Naive B cell (primary cell): ENCODE measurements around the gene ZMYND15. TPM values are rescaled to one million over a fixed set of nuclear protein-coding genes. Genes with fewer than 3 reads are reported as not detected.

ENCODE experiments used
- ATAC-seq, 2 donors: fragments of 150-1000 bp; cut with Tn5 transposase; 2 replicates each; pipeline ENCODE4 v1.10.0; 2021; ENCODE audit warnings: low read depth in 2 of 2, mild to moderate bottlenecking in 2 of 2, moderate library complexity in 2 of 2
- DNase-seq: peaks from one replicate; pipeline ENCODE4 v3.0.0; 2022
- H3K27ac Mint-ChIP-seq, 6 donors: one replicate each; pipeline ENCODE4 v1.8.0; 2020 to 2022; ENCODE audit warnings: mild to moderate bottlenecking in 6 of 6, mixed read lengths in 6 of 6, moderate library complexity in 5 of 6, inconsistent platforms in 2 of 6
- H3K27me3 Mint-ChIP-seq, 3 donors: one replicate each; pipeline ENCODE4 v1.8.0; 2021 to 2022; ENCODE audit warnings: mixed read lengths in 3 of 3, mild to moderate bottlenecking in 1 of 3
- H3K36me3 Mint-ChIP-seq, 2 donors: one replicate each; pipeline ENCODE4 v1.8.0; 2020 to 2022; ENCODE audit warnings: mixed read lengths in 2 of 2, inconsistent platforms in 1 of 2, mild to moderate bottlenecking in 1 of 2
- H3K4me1 Mint-ChIP-seq, 3 donors: one replicate each; pipeline ENCODE4 v1.8.0; 2020 to 2022; ENCODE audit warnings: mixed read lengths in 3 of 3, inconsistent platforms in 1 of 3, mild to moderate bottlenecking in 1 of 3, moderate library complexity in 1 of 3
- H3K4me3 Mint-ChIP-seq, 8 donors: one replicate each; pipeline ENCODE4 v1.8.0; 2020 to 2022; ENCODE audit warnings: mild to moderate bottlenecking in 8 of 8, mixed read lengths in 8 of 8, moderate library complexity in 8 of 8, inconsistent platforms in 2 of 8
- H3K9me3 Mint-ChIP-seq, 7 donors: one replicate each; pipeline ENCODE4 v1.8.0; 2020 to 2022; ENCODE audit warnings: mixed read lengths in 7 of 7, mild to moderate bottlenecking in 5 of 7, inconsistent platforms in 2 of 7, moderate library complexity in 1 of 7
- polyA plus RNA-seq, 6 donors: library from polyadenylated mRNA; unstranded; fragments of 300-500 nt; fragmentation: Illumina TruSeq; gene quantifications; one replicate each; pipeline ENCODE4 v1.2.3, GENCODE V29; 2021; ENCODE audit warnings: low read depth in 6 of 6

Gene ZMYND15
- polyA plus RNA-seq, 6 donors from 2014 or later = 0.40 TPM; not detected in 5

DNA sequence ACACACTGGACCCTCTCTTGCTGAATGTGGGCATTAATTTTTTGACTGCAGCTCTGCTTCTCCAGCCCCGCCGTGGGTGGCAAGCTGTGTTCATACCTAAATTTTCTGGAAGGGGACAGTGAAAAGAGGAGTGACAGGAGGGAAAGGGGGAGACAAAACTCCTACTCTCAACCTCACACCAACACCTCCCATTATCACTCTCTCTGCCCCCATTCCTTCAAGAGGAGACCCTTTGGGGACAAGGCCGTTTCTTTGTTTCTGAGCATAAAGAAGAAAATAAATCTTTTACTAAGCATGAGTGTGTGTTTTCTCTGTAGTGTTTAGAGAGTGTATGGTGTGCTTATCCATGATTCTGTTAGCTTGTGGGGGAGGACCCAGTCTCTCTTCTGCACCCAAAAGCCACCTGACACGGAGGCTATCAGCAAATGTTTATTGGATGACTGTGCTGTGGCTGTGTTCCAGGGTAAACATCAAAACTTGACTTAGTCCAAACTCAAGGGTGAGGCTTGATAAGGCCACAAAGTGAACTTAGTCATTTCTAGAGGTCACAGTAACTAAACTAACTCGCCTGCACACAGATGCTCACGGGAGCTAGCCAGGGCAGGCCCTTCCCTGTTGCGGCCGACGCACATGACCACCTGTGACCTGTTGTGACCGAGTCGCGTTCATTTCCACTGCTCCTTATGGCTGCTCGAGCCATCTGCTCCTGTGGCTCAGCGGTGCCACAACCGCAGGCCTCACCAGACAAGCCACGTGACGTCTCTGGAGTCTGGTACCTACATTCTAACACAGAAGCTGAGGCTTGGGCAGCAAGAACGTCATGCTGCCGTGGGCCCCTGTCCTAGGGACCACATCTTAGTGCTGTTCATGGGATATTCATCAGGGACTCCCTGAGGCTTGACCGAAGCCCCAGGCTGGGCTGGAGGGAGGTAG is 18.2 kb upstream of the ZMYND15 start:
- Mint-ChIP-seq H3K9me3 (no peaks in the 10 kb centered on the region), H3K27me3 (no peaks in the 10 kb centered on the region), H3K27ac (peak overlapping the region in 1 of 6 donors; percentile 59), H3K36me3 (peaks cover 0 to 23% of the 10 kb centered on the region in 2 donors), H3K4me3 (no peak overlapping the region), H3K4me1 (peaks cover 12 to 15% (median 12%) of the 10 kb centered on the region in 3 donors)
- DNase-seq = no peak
- peak; percentile 30 to 65 for ATAC-seq

DNA sequence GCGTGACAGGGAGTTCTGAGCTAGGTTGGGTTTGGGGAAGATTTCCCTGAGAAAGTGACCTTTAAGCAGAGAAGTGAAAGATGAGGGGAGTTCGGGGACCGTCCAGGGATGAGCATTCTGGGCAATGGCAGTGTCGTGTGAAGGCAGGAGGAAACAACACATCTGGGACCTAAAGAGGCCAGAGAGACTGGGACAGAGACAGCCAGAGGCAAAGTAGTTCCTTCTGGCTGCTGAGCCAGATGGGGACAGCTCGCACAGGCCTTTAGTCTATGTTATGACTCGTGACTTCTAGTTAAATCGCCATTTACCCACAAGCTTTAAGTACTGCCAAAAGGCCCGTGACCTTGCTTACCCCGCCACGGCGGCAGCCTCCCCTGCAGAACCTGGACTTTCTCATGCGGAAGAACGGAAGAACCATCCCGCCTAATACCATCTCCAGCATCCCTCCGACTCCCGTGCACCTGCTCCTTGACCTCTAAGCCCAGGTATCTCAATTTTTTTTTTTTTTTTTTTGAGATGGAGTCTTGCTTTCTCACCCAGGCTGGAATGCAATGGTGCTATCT is 16.9 kb upstream of the ZMYND15 start:
- peaks cover 0 to 23% of the 10 kb centered on the region in 2 donors for H3K36me3 Mint-ChIP-seq
- ATAC-seq = no peak
- H3K27ac Mint-ChIP-seq = no peak overlapping the region
- H3K4me1 Mint-ChIP-seq = peaks cover 13 to 17% (median 15%) of the 10 kb centered on the region in 3 donors
- no peaks in the 10 kb centered on the region for H3K27me3 Mint-ChIP-seq
- no peak overlapping the region for H3K4me3 Mint-ChIP-seq
- no peaks in the 10 kb centered on the region for H3K9me3 Mint-ChIP-seq
- no peak for DNase-seq

DNA sequence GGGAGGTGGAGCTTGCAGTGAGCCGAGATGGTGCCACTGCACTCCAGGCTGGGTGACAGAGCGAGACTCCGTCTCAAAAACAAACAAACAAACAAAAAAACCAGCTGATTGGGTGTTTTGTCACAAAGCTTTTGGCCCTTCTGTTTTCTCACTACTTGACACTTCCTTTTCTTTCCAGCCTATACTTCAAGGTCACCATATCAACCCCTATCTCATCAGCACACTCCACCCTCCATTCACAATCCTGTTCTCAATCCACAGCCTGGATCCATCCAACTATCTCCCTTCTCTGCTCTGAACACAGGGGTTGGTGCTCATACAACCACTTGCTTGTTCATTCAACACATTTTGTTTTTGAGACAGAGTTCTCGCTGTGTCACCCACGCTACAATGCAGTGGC is 15.0 kb upstream of the ZMYND15 start:
- H3K4me3 Mint-ChIP-seq = no peak overlapping the region
- peak overlapping the region in 1 of 6 donors; percentile 88 for H3K27ac Mint-ChIP-seq
- DNase-seq (no peak), ATAC-seq (no peak)
- H3K36me3 Mint-ChIP-seq = peaks cover 0 to 14% of the 10 kb centered on the region in 2 donors
- no peaks in the 10 kb centered on the region for H3K9me3 Mint-ChIP-seq
- no peaks in the 10 kb centered on the region for H3K27me3 Mint-ChIP-seq
- H3K4me1 Mint-ChIP-seq = peaks cover 11 to 17% (median 13%) of the 10 kb centered on the region in 3 donors

DNA sequence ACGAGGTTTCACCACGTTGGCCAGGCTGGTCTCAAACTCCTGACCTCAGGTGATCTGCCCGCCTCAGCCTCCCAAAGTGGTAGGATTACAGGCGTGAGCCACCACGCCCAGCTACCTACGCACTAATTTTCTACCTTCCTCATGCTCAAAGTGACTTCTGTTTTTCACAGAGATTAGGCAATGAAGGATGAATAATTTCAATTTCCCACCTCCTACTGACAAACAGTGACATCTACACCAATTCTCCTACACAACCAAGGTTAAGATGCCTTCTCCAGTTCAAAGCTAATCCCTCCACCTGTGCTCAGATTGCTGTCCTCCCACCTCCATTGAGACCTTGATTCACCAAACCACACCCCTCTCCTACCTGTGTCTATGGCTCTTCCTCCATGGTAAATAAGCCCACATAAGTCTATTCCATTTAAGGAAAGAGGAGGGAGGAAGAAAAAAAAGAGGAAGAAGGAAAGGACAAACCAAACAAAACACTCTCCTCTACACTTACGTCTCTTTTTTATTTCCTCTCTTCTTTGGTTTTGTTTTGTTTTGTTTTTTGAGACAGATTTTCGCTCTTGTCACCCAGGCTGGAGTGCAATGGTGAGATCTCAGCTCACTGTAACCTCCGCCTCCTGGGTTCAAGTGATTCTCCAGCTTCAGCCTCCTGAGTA is 13.9 kb upstream of the ZMYND15 start:
- no peaks in the 10 kb centered on the region for H3K27me3 Mint-ChIP-seq
- no peaks in the 10 kb centered on the region for H3K9me3 Mint-ChIP-seq
- no peak overlapping the region for H3K4me3 Mint-ChIP-seq
- peak overlapping the region in 5 of 6 donors; percentile 1 to 71 (median 53) for H3K27ac Mint-ChIP-seq
- DNase-seq = no peak
- H3K36me3 Mint-ChIP-seq = peaks cover 0 to 2% of the 10 kb centered on the region in 2 donors
- ATAC-seq = peak in 1 of 2 donors; percentile 41
- H3K4me1 Mint-ChIP-seq = peaks cover 15 to 22% (median 17%) of the 10 kb centered on the region in 3 donors

DNA sequence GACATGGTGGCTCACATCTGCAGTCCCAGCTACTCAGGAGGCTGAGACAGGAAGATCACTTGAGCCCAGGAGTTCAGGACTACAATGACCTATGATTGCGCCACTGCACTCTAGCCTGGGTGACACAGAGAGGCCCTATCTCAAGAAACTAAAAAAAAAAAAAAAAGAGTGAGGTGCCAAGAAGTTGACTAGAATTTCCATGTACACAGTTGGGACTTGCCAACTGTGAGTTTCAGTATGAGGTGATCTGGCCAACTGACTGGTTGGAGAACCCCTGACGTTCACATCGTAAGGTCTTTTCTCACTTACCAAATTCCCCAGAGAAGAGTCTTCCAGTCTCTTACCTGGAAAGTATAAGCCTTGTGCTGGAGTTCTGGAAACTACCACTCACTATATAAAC is 11.5 kb upstream of the ZMYND15 start:
- ATAC-seq (no peak), DNase-seq (no peak)
- H3K9me3 Mint-ChIP-seq = no peaks in the 10 kb centered on the region
- H3K36me3 Mint-ChIP-seq = peaks cover 0 to 4% of the 10 kb centered on the region in 2 donors
- no peak overlapping the region for H3K27ac Mint-ChIP-seq
- peaks cover 24 to 43% (median 31%) of the 10 kb centered on the region in 3 donors for H3K4me1 Mint-ChIP-seq
- no peak overlapping the region for H3K4me3 Mint-ChIP-seq
- no peaks in the 10 kb centered on the region for H3K27me3 Mint-ChIP-seq

DNA sequence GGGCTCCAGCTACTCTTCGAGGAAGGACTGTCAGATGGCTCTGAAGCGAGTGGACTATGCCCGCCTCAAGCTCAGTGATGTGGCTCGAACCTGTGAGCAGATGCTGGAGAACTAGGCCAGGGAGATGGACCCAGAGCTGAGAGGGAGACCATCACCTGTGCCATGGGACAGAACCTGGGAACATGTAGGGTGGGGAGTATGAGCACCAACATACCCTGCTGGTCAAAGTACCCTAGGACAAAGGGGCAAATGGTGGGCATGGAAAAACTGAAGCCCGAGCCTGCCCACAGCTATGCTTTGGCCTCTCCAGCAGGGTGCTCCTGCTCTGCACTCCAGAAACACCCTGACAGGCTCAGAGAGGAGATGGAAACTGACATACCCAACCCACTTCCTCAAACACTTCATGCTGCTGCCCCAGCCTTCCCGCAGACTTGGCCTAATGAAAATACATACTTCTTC is 6.5 kb upstream of the ZMYND15 start:
- Mint-ChIP-seq H3K9me3 (no peaks in the 10 kb centered on the region), H3K27me3 (no peaks in the 10 kb centered on the region), H3K27ac (peak overlapping the region in 5 of 6 donors; percentile 93 to 99 (median 98)), H3K4me3 (peak overlapping the region; percentile 64 to 94 (median 86)), H3K4me1 (peaks cover 43 to 56% (median 45%) of the 10 kb centered on the region in 3 donors), H3K36me3 (peaks cover 0 to 4% of the 10 kb centered on the region in 2 donors)
- DNase-seq (peak; percentile 83), ATAC-seq (peak; percentile 84 to 90)

DNA sequence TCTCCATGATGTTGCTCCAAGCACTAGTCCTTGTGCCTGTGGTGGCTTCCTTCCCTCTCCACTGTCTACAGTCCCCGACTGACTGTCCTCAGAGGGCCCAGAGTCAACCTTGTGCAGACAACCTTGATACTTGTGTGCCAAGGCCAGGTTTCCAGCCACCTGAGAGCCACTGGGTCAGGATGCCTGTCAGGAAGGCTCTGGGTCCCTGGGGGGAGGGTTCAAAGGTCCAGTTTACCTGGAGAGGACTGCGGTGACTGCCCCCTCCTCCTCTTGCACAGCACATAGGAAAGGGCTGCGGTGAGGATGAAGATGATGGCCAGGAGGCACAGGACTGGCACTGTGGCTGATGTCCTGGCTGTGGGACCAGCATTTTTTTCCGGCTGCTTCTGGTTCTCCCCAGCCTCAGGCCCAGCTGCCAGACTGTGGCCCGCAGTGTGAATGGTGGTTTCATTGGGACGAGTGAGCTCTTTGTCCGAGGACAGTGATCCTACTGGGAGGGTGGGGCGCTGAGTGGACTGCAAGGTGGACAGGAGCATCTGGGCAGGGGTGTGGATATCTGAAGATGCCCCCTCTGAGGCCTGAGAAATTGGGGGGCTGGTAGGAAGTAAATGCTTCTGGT is 4.7 kb upstream of the ZMYND15 start:
- Mint-ChIP-seq H3K36me3 (peaks cover 0 to 4% of the 10 kb centered on the region in 2 donors), H3K27ac (peak overlapping the region; percentile 66 to 93 (median 90)), H3K27me3 (no peaks in the 10 kb centered on the region), H3K9me3 (no peaks in the 10 kb centered on the region), H3K4me1 (peaks cover 54 to 64% (median 58%) of the 10 kb centered on the region in 3 donors), H3K4me3 (peak overlapping the region in 3 of 8 donors; percentile 50 to 72 (median 69))
- ATAC-seq (no peak), DNase-seq (no peak)

DNA sequence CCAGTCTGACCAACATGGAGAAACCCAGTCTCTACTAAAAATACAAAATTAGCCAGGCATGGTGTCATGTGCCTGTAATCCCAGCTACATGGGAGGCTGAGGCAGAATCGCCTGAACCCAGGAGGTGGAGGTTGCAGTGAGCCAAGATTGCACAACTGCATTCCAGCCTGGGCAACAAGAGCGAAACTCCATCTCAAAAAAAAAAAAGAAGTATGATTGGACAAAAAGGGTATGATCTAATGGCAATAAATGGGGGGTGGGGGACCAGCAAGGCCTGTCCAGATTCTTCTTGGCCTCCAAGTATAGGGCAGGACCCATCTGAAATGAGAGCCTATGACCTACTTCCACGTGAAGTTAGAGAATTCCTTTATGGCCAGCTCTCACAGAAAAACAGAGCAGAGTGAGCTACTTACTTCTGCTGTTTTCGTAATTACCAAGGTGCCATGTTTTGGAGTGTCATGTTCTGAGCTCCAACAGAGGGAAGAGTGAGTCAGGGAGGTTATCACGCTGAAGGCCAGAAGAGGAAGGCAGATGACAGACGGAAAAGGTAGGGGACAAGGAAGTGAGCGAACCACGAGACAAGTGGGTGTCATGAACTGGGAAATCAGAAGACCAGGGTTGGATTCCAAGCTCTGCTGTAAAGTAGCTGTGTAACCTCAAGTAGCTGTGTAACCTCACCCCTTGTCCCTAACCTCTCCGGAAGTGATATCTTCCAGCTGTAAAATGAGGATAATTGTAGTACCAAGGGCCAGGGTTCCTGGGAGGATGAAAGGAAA is 3.6 kb upstream of the ZMYND15 start:
- DNase-seq (no peak), ATAC-seq (no peak)
- H3K27ac Mint-ChIP-seq = peak overlapping the region; percentile 32 to 93 (median 80)
- H3K36me3 Mint-ChIP-seq = peaks cover 0 to 4% of the 10 kb centered on the region in 2 donors
- H3K4me3 Mint-ChIP-seq = peak overlapping the region in 1 of 8 donors; percentile 72
- H3K4me1 Mint-ChIP-seq = peaks cover 55 to 63% (median 58%) of the 10 kb centered on the region in 3 donors
- no peaks in the 10 kb centered on the region for H3K9me3 Mint-ChIP-seq
- no peaks in the 10 kb centered on the region for H3K27me3 Mint-ChIP-seq

DNA sequence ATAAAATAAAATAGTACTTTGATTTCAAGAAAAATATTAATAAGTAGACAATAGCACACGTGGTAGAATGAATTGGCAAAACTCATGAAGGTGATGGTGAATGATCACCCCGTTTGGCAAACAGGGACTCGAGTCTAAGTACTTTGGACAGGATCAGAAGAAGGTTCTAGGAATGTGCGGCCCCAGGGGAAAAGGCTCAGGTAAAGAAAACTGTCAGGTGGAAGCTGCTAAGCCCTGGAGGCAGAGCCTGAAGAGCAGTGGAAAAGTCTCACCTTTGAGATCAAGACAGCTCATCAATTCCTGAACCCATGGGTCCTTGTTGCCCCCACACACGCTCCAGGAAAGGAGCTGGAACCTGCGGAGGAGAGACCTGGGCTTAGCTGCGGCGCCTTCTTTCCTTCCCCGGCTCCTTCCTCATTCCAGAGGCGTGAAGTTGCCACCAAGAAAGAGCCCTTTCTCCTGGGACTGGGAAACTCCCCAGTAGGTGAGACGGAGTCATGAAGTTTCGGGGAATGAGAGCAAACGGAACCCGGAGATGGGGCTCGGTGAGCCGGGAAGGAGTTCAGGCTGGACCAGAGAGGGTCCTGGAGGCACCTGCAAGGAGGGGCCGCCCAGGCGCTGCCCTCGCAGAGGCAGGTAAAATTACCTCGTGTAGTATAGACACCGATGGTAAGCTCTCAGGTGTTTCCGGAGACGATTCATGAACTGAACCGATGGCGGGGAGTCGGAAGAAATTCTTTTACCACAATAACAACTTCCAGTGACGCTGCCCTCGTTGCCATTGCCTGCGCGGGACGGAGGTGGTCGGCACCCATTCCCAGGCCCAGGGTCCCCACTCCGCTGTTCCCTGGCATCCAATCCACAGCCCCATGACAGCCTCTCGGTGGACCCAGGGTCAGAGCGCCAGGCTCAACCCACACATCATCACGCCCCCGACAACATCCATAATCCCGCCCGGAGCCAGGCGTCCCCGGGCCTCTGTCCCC is 1.2 kb upstream of the ZMYND15 start:
- H3K4me3 Mint-ChIP-seq = peak overlapping the region; percentile 80 to 97 (median 92)

DNA sequence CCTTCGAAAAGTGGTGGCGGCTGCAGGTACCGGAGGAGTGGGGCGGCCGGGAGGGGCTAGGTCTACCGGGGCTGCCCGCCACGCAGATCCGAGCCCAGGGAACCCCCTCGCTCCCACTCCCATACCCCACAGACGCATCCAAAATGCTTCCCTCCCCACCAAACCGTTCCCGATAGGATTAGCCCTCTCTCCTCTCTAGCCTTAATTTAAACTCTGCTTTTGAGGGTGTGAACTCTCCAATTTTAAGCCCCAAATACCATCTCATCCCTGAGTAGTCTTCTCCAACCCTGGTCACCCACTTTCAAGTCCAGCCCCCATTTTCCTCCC is 355 bp downstream of the ZMYND15 start:
- H3K27me3 Mint-ChIP-seq = peaks cover 6 to 37% (median 31%) of the 10 kb centered on the region in 3 donors
- DNase-seq = no peak
- no peaks in the 10 kb centered on the region for H3K36me3 Mint-ChIP-seq
- H3K4me1 Mint-ChIP-seq = peaks cover 28 to 33% (median 33%) of the 10 kb centered on the region in 3 donors
- peak overlapping the region; percentile 57 to 99 (median 92) for H3K27ac Mint-ChIP-seq
- ATAC-seq = no peak
- H3K9me3 Mint-ChIP-seq = no peaks in the 10 kb centered on the region
- H3K4me3 Mint-ChIP-seq = peak overlapping the region; percentile 62 to 92 (median 86)

More for the DNA sequence above, 1.2 kb upstream of the ZMYND15 start:
- H3K27me3 Mint-ChIP-seq = peaks cover 6 to 22% (median 19%) of the 10 kb centered on the region in 3 donors
- H3K4me1 Mint-ChIP-seq = peaks cover 41 to 47% (median 41%) of the 10 kb centered on the region in 3 donors
- H3K9me3 Mint-ChIP-seq = no peaks in the 10 kb centered on the region
- H3K36me3 Mint-ChIP-seq = no peaks in the 10 kb centered on the region
- peak; percentile 54 to 60 for ATAC-seq
- peak; percentile 60 for DNase-seq
- peak overlapping the region; percentile 88 to 99 (median 96) for H3K27ac Mint-ChIP-seq

DNA sequence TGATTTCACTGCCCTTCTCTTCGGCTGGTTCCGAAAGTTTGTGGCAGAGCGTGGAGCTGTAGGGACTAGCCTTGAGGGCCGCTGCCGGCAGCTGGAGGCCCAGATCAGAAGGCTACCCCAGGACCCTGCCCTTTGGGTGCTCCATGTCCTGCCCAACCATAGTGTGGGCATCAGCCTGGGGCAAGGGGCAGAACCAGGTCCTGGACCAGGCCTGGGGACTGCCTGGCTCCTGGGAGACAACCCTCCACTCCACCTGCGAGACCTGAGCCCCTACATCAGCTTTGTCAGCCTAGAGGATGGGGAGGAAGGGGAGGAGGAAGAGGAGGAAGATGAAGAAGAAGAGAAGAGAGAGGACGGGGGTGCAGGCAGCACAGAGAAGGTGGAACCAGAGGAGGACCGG is 951 bp downstream of the ZMYND15 start:
- H3K4me3 Mint-ChIP-seq = peak overlapping the region in 7 of 8 donors; percentile 77 to 92 (median 85)

More for the DNA sequence above, 951 bp downstream of the ZMYND15 start:
- ATAC-seq = no peak
- H3K27me3 Mint-ChIP-seq = peaks cover 6 to 43% (median 37%) of the 10 kb centered on the region in 3 donors
- H3K36me3 Mint-ChIP-seq = no peaks in the 10 kb centered on the region
- peaks cover 27 to 33% (median 33%) of the 10 kb centered on the region in 3 donors for H3K4me1 Mint-ChIP-seq
- H3K27ac Mint-ChIP-seq = peak overlapping the region in 5 of 6 donors; percentile 57 to 99 (median 90)
- no peaks in the 10 kb centered on the region for H3K9me3 Mint-ChIP-seq
- DNase-seq = no peak
